T follicular helper cell (primary cell): Measurements from ENCODE around the gene NPTN.
"Not testable (repeated sequence)": the region's sequence is repeated elsewhere in the genome, so short reads cannot be mapped to it uniquely, and the experiment has no call there.

Source experiments
- DNase-seq: peaks from one replicate; pipeline ENCODE4 v3.0.0-alpha.2; 2020; ENCODE audit warnings: low read depth

NPTN gene

GRCh38 chr15:73570355-73571032 is 62.7 kb downstream of the NPTN start:
- no peak for DNase-seq

- no peak for DNase-seq
Observed at GRCh38 chr15:73569361-73569760, 63.8 kb downstream of the NPTN start.

DNA sequence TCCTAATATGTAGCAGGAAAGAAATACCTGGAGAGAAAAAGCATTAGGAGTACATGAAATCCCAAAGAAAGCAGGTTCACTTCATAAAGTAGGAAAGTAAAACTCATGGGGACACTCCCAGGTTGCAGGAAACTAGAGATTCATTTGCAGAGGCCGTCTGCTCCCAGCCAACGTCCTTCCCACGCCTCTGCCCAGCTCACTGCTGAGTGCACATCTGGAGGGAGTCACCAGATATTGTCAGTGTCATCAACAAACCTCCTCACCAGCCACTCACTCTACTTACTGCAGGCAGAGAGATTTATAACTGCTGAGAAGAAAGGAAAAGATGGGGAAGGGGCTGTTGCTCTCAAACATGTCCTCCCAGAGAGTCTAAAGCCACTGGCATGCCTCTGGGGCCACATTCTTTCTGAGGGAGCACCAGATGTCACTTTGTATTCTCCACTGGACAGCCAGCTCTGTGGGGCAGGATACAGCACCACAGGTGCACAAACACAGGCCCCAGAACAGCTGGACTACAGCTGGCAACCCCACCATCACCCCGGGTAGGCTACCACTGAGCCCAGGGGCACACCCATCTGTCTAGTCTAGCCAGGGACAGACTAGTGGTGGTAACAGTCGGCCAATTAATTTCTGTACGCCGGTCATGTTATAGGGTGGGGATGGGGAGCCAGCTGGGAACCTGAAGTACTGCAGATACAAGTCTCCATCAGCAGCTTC is 64.5 kb downstream of the NPTN start:
- DNase-seq = no peak

GRCh38 chr15:73567020-73567419 is 66.2 kb downstream of the NPTN start:
- DNase-seq = no peak

GRCh38 chr15:73564255-73564654 is 68.9 kb downstream of the NPTN start:
- no peak for DNase-seq

DNA sequence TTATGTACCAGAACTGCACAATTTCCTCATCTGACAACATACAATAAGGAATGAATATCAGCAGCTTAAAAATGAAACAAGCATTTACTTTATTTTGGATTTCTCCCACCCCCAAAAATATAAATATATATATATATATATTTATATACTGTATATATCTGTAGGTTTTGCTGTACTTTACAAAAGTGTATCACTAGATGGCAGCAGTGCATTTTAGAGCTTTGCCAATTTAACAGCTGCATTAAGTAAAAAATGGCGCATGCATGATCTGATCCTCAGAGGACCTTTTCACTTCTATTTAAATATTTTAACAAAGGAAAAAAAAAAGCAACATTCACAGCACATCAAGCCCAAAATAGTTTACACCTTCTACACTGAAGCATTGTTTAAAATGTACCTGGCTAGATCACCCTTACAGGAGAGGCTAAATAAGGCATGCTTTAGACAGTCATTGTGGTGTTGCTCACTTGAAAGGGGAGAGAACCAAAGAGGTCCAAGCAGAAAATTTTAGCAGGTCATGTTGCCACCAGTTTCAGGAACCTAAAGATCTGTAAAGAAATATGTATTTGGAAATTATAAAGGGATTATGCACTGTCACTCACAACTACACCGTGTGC is 72.6 kb downstream of the NPTN start:
- DNase-seq = no peak

GRCh38 chr15:73558529-73558928 is 74.7 kb downstream of the NPTN start:
- no peak for DNase-seq

DNA sequence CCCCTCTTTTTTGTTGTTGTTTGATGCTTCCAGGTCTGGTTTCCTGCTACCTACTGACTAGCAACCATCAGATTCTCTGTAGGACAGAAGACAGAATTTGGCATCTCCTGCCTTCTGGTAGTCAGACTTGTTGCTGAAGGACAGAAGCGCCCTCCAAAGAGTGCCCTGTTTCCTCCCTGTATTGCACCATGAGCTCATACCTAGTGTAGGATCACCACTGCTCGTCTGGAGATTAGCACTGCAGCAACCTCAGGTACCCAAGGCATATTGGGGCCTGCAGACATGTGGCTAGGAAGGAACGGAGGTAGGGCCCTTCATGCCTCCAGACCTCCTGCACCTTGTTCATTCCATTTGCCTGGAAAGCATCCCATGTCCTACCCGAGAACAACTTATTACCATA is 78.1 kb downstream of the NPTN start:
- DNase-seq = no peak

- no peak for DNase-seq
Observed at GRCh38 chr15:73550190-73550589, 83.0 kb downstream of the NPTN start.

- not testable (repeated sequence) for DNase-seq
Observed at GRCh38 chr15:73548925-73549324, 84.3 kb downstream of the NPTN start.

DNA sequence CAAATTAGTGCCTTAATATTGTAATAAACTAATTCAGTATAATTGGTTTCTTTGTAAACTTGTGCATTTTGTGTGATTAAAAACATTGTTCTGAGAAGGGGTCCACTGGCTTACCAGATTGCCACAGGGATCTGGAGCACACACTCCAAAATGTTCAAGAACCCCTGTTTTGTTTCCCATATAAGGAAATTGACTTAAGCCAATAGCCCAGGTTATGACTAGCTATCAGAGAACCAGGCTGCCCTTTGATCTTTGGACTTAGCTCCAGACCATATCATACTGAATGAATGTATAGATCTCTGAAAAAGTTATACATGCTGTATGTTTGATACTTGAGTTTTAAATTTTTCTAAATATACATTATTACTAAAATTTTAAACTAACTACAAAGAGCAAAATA is 91.7 kb downstream of the NPTN start:
- DNase-seq = no peak

DNA sequence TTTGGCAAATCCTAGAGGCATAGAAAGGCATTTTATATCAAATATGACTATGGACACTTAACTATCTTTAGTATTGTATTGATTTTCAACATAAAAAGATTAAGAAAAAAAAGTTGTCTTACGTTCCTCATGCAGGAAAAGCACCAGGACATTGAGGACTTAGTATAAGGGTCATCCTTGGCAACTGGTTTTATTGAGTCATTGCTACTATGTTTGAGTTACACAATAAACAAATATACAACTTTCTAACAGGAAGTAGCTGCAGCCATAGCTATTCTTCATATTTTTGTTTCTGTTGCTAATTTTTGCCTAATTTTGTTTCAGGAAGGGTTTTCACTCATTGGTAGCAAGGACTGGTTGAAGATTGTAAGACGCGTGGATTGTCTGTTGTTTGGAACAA is 93.0 kb downstream of the NPTN start:
- DNase-seq = no peak

DNA sequence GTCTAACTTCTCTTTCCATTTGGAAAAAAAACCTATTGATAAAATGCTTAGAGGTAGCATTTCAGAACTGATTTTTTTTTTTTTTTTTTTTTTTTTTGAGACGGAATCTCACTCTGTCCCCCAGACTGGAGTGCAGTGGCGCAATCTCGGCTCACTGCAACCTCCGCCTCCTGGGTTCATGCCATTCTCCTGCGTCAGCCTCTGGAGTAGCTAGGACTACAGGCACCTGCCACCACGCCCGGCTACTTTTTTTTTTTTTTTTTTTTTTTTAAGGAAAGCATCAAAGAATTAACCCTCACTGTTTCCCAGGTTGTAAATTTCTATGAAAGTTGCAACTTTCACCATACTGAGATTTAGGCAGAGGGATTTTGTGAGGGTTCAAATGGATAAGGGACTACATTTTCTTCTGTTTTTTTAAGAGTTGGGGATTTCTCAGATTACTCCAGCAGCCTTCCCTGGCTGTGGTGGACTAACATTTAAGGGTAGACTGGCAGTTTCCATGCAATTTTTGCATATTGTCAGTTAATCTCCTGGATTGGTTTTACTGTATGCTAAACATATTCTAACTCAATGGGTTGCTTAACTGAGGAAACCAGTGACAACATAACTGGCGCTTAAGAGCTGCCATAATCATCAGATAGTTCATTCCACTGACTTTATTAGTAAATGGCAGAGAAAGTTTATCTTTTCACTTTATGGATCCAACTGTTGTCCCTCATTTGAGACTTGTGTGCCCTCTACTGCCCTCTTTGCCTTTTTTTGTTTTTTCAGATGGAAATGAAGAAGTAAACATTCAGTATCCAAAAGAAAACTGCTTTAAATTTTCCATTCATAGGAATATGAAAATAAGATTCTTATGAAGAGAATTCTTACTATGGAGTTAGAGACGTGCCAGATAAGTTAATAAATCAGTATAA is 93.7 kb downstream of the NPTN start:
- DNase-seq = no peak

- DNase-seq = no peak
Observed at GRCh38 chr15:73538563-73539211, 94.5 kb downstream of the NPTN start.

- DNase-seq = no peak
Observed at GRCh38 chr15:73538123-73538522, 95.1 kb downstream of the NPTN start.

DNA sequence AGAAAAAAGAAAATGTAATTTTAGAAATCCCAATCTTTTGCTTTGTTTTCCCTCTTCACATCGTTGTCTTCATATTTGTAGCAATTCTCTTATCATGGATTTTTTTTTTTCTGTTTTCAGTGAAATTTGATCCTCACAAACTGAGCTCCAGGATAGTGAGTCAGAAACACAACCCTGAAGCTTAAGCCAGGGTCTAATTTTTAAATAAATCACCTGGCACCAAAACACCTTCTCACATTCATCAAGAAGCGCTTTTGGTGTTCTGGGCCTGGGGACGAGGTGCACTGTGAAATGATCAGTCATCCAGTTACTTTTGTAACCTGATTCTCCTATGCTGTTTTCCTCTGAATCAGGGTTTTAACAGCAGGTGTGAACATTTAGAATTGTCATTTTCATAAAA is 102.5 kb downstream of the NPTN start:
- no peak for DNase-seq

DNA sequence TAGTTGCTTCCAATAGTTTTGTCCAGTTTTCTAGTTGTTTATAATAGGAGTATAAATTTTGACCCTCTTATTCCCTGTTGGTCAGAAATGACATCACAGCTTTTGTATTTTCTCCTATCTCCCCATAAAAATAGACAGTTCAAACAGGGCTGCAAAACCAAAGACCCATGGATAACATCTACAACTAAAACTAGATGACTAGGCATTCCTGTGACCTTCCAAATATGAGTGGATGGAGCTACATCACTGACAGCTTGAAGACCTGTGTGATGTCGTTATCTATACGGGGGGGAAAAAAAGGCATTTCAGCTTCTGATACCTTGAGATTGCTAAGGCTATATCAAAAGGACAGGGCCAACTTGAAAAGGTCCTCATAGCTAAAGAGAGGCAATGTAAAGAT is 105.6 kb downstream of the NPTN start:
- DNase-seq = no peak

GRCh38 chr15:73524919-73525318 is 108.3 kb downstream of the NPTN start:
- no peak for DNase-seq

DNA sequence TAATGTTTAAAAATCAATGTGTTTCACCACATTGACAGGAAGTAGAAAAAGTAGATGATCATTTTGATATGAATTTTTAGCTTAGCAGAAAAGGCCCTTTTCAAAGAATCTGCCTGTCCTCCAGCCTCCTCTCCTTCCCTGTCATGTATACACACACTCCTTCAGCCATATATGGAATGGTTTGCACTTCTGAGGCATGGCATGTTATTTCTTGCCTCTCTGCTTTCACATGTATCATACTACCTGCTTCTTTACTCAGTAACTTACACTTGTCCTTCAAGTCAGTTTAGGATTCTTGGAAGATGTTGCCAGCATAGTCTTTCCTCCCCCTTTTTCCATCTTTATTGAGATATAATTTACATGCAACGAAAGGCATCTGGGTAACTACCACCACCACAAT is 111.2 kb downstream of the NPTN start:
- no peak for DNase-seq

DNA sequence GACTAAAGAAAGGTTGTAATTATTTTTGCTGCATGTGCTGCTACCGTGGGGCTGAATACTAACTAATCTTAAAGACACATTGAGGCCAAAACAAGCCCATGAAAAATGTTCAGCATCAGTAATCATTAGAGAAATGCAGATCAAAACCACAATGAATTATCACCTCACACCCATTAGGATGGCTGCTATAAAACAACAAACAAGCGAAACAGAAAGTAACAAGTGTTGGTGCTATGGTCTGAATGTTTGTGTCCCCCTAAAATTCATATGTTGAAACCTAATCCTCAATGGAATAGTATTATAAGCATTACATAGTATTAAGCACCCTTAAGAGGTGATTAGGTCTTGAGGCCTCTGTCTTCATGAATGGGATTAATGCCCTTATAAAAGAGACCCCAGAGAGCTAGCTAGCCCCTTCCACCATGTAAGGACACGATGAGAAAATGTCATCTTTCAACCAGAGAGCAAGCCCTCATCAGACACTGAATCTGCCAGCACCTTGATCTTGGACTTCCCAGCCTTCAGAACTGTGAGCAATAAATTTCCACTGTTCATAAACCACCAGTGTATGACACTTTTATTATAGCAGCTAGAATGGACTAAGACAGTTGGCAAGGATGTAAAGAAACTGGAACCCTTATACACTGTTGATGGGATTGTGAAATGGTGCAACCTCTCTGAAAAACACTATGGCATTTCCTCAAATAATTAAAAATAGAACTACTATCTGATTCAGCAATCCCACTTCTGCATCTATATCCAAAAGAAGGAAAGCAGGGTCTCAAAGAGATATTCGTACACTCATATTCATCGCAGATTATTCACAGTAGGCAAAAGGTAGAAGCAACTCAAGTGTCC is 114.1 kb downstream of the NPTN start:
- DNase-seq = no peak
